ENCODE results near the gene SPNS2. TPM values are rescaled to one million over a fixed set of nuclear protein-coding genes. Genes with fewer than 3 reads are reported as not detected.

The SPNS2 gene
- total and polyA plus RNA-seq, 10 of the 15 experiments (the other 5 are each of a cell fraction or from before 2014, with no cell fraction given), result 0.04 to 1.1 (median 0.23) TPM; not detected in 2

DNA sequence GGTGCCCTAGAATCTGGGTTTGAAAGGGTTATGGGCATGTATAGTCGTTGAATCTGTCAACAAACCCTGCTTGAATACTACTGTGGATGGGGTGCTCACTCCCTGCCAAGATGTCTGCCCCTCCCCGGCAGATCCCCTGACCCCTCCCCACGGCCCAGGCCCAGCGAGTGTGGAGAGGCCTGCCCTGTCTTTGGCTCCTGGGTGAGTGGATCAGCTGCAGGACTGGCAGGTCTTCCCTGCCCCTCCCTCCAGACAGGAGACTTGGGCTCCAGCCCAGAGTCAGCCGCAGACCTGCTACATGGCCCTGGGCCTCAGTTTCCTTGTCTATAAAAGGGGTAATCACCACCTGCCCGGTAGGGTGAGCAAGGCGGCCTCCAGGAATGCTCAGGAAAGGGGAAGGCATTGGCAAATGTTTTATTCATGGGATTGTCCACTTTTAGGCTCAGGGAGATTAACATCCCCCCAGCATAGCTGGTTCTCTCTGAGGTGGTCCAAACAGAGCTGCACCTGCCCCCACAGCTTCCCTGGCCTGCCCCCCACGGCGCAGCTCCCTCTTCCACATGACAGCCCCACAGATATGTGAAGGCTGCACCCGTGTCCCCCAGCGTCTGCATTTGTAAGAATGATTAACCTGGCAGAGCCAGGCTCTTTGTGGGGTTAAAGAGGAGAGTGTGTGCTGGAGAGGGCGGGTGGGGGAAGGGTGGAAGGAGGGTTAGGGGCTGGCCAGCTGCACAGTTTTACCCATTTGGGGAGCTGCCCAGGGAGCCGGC, 18.5 kb upstream of the SPNS2 start (continued):
- TF ChIP-seq, protein P1, sequence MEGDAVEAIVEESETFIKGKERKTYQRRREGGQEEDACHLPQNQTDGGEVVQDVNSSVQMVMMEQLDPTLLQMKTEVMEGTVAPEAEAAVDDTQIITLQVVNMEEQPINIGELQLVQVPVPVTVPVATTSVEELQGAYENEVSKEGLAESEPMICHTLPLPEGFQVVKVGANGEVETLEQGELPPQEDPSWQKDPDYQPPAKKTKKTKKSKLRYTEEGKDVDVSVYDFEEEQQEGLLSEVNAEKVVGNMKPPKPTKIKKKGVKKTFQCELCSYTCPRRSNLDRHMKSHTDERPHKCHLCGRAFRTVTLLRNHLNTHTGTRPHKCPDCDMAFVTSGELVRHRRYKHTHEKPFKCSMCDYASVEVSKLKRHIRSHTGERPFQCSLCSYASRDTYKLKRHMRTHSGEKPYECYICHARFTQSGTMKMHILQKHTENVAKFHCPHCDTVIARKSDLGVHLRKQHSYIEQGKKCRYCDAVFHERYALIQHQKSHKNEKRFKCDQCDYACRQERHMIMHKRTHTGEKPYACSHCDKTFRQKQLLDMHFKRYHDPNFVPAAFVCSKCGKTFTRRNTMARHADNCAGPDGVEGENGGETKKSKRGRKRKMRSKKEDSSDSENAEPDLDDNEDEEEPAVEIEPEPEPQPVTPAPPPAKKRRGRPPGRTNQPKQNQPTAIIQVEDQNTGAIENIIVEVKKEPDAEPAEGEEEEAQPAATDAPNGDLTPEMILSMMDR (IDR thresholded peaks at IDR 0.05 in 2 of 3, conservative IDR thresholded peaks at IDR 0.05 in 1 of 3; ENCODE audit: control insufficient read depth in 2 of 3, extremely low read depth in 1 of 3, insufficient read depth in 1 of 3, low read depth in 3 of 3, low read length in 3 of 3), result no peak
- TF ChIP-seq YBX1 (IDR thresholded peaks at IDR 0.05) (no peak), GABPA (IDR thresholded peaks at IDR 0.05; ENCODE audit: low read depth) (no peak), EED (IDR thresholded peaks at IDR 0.05; ENCODE audit: low read depth) (no peak), NR2F1 (conservative IDR thresholded peaks at IDR 0.05) (no peak), TCF12 (IDR thresholded peaks at IDR 0.05; ENCODE audit: low read depth, low read length) (no peak), BMI1 (IDR thresholded peaks at IDR 0.05; ENCODE audit: borderline replicate concordance) (no peak), ATF7 (IDR thresholded peaks at IDR 0.05; ENCODE audit: low read depth) (no peak), ZNF207 (IDR thresholded peaks at IDR 0.05; ENCODE audit: borderline replicate concordance) (no peak), MTA2 (IDR thresholded peaks at IDR 0.05; ENCODE audit: low read depth) (no peak), PML (IDR thresholded peaks at IDR 0.05; ENCODE audit: low read length) (no peak)
- TF ChIP-seq, protein P2, sequence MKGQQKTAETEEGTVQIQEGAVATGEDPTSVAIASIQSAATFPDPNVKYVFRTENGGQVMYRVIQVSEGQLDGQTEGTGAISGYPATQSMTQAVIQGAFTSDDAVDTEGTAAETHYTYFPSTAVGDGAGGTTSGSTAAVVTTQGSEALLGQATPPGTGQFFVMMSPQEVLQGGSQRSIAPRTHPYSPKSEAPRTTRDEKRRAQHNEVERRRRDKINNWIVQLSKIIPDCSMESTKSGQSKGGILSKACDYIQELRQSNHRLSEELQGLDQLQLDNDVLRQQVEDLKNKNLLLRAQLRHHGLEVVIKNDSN (IDR thresholded peaks at IDR 0.05; ENCODE audit: borderline replicate concordance, extremely low read length, insufficient read depth, low read depth, low read length), result no peak
- TF ChIP-seq, protein P3, sequence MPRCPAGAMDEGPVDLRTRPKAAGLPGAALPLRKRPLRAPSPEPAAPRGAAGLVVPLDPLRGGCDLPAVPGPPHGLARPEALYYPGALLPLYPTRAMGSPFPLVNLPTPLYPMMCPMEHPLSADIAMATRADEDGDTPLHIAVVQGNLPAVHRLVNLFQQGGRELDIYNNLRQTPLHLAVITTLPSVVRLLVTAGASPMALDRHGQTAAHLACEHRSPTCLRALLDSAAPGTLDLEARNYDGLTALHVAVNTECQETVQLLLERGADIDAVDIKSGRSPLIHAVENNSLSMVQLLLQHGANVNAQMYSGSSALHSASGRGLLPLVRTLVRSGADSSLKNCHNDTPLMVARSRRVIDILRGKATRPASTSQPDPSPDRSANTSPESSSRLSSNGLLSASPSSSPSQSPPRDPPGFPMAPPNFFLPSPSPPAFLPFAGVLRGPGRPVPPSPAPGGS (IDR thresholded peaks at IDR 0.05; ENCODE audit: borderline replicate concordance, insufficient read depth, low read depth, low read length, poor library complexity, severe bottlenecking), result no peak
- TF ChIP-seq, protein P4, sequence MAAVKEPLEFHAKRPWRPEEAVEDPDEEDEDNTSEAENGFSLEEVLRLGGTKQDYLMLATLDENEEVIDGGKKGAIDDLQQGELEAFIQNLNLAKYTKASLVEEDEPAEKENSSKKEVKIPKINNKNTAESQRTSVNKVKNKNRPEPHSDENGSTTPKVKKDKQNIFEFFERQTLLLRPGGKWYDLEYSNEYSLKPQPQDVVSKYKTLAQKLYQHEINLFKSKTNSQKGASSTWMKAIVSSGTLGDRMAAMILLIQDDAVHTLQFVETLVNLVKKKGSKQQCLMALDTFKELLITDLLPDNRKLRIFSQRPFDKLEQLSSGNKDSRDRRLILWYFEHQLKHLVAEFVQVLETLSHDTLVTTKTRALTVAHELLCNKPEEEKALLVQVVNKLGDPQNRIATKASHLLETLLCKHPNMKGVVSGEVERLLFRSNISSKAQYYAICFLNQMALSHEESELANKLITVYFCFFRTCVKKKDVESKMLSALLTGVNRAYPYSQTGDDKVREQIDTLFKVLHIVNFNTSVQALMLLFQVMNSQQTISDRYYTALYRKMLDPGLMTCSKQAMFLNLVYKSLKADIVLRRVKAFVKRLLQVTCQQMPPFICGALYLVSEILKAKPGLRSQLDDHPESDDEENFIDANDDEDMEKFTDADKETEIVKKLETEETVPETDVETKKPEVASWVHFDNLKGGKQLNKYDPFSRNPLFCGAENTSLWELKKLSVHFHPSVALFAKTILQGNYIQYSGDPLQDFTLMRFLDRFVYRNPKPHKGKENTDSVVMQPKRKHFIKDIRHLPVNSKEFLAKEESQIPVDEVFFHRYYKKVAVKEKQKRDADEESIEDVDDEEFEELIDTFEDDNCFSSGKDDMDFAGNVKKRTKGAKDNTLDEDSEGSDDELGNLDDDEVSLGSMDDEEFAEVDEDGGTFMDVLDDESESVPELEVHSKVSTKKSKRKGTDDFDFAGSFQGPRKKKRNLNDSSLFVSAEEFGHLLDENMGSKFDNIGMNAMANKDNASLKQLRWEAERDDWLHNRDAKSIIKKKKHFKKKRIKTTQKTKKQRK (IDR thresholded peaks at IDR 0.05; ENCODE audit: low read depth, low read length), result no peak
- TF ChIP-seq, protein P5, sequence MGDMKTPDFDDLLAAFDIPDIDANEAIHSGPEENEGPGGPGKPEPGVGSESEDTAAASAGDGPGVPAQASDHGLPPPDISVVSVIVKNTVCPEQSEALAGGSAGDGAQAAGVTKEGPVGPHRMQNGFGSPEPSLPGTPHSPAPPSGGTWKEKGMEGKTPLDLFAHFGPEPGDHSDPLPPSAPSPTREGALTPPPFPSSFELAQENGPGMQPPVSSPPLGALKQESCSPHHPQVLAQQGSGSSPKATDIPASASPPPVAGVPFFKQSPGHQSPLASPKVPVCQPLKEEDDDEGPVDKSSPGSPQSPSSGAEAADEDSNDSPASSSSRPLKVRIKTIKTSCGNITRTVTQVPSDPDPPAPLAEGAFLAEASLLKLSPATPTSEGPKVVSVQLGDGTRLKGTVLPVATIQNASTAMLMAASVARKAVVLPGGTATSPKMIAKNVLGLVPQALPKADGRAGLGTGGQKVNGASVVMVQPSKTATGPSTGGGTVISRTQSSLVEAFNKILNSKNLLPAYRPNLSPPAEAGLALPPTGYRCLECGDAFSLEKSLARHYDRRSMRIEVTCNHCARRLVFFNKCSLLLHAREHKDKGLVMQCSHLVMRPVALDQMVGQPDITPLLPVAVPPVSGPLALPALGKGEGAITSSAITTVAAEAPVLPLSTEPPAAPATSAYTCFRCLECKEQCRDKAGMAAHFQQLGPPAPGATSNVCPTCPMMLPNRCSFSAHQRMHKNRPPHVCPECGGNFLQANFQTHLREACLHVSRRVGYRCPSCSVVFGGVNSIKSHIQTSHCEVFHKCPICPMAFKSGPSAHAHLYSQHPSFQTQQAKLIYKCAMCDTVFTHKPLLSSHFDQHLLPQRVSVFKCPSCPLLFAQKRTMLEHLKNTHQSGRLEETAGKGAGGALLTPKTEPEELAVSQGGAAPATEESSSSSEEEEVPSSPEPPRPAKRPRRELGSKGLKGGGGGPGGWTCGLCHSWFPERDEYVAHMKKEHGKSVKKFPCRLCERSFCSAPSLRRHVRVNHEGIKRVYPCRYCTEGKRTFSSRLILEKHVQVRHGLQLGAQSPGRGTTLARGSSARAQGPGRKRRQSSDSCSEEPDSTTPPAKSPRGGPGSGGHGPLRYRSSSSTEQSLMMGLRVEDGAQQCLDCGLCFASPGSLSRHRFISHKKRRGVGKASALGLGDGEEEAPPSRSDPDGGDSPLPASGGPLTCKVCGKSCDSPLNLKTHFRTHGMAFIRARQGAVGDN (IDR thresholded peaks at IDR 0.05), result no peak
